CD14-positive monocyte (primary cell): ENCODE measurements around the gene MRPL47. TPM values are rescaled to one million over a fixed set of nuclear protein-coding genes. Genes with fewer than 3 reads are reported as not detected.

Source experiments
- DNase-seq, 3 donors: peaks; one replicate each; pipeline ENCODE4 v3.0.0-alpha.2; 2011 to 2022
- H2AFZ ChIP-seq: 2 replicates; pipeline ENCODE4 v1.6.0; 2012; ENCODE audit warnings: mild to moderate bottlenecking, low read depth, low read length, inconsistent platforms; ENCODE audit not compliant: insufficient read depth, poor library complexity, severe bottlenecking
- H3K27ac ChIP-seq, 2 donors: 1 replicate in 1 of 2; 2 replicates in 1 of 2; pipeline ENCODE4 v1.5.1; 2012 to 2013; ENCODE audit warnings: low read length in 2 of 2, control low read depth in 1 of 2, inconsistent platforms in 1 of 2, low read depth in 1 of 2, mild to moderate bottlenecking in 1 of 2
- H3K27me3 ChIP-seq, 2 donors: one replicate each; pipeline versions ENCODE4 v1.6.0 to v1.6.1; 2011 to 2013; ENCODE audit warnings: low read length in 2 of 2; ENCODE audit not compliant: control insufficient read depth in 2 of 2, insufficient read depth in 2 of 2
- H3K36me3 ChIP-seq, 2 donors: replicated peaks in 1 of 2; 1 replicate in 1 of 2; 2 replicates in 1 of 2; pipeline versions ENCODE4 v1.5.1 to v1.6.1; 2012 to 2013; ENCODE audit warnings: low read length in 2 of 2, control low read depth in 1 of 2, inconsistent platforms in 1 of 2, mild to moderate bottlenecking in 1 of 2; ENCODE audit not compliant: insufficient read depth in 2 of 2, control insufficient read depth in 1 of 2
- H3K4me1 ChIP-seq, 2 donors: 1 replicate in 1 of 2; 2 replicates in 1 of 2; pipeline versions ENCODE4 v1.5.1 to v1.6.1; 2012 to 2013; ENCODE audit warnings: low read length in 2 of 2, control low read depth in 1 of 2, inconsistent platforms in 1 of 2, mild to moderate bottlenecking in 1 of 2, moderate library complexity in 1 of 2; ENCODE audit not compliant: insufficient read depth in 2 of 2, control insufficient read depth in 1 of 2
- H3K4me2 ChIP-seq: replicated peaks from 2 replicates; pipeline ENCODE3; 2012; ENCODE audit warnings: low read length, moderate library complexity, mild to moderate bottlenecking; ENCODE audit not compliant: poor library complexity, severe bottlenecking; ENCODE audit errors: extremely low read depth
- H3K4me3 ChIP-seq, 3 experiments: fragments of 200-600 bp in 1 of 3; sonication (generic) in 1 of 3; replicated peaks in 1 of 3; 1 replicate in 2 of 3; 2 replicates in 1 of 3; pipeline ENCODE4 v1.5.1; 2011 to 2013; ENCODE audit warnings: low read length in 3 of 3, mild to moderate bottlenecking in 3 of 3, control low read depth in 2 of 3, low read depth in 2 of 3, inconsistent platforms in 1 of 3, moderate library complexity in 1 of 3
- H3K79me2 ChIP-seq: 2 replicates; pipeline ENCODE4 v1.6.0; 2012; ENCODE audit warnings: mild to moderate bottlenecking, control low read depth, inconsistent platforms, low read length, moderate library complexity; ENCODE audit not compliant: insufficient read depth
- H3K9ac ChIP-seq: 2 replicates; pipeline ENCODE4 v1.6.0; 2017; ENCODE audit warnings: low read length, mild to moderate bottlenecking; ENCODE audit not compliant: insufficient read depth, poor library complexity, severe bottlenecking
- H3K9me3 ChIP-seq, 2 donors: replicated peaks in 1 of 2; 1 replicate in 1 of 2; 2 replicates in 1 of 2; pipeline versions ENCODE4 v1.5.1 to v1.6.1; 2012 to 2013; ENCODE audit warnings: low read length in 2 of 2, control low read depth in 1 of 2; ENCODE audit not compliant: control insufficient read depth in 1 of 2, insufficient read depth in 1 of 2
- H4K20me1 ChIP-seq: 2 replicates; pipeline ENCODE4 v1.6.0; 2012; ENCODE audit warnings: mild to moderate bottlenecking, low read length, control low read depth, moderate library complexity; ENCODE audit not compliant: insufficient read depth
- H3K27ac Mint-ChIP-seq, 7 donors: one replicate each; pipeline ENCODE4 v1.8.0; 2020; ENCODE audit warnings: mild to moderate bottlenecking in 7 of 7, mixed read lengths in 7 of 7, moderate library complexity in 6 of 7, inconsistent platforms in 2 of 7
- H3K27me3 Mint-ChIP-seq, 3 donors: one replicate each; pipeline ENCODE4 v1.8.0; 2021 to 2022; ENCODE audit warnings: low read depth in 3 of 3, mild to moderate bottlenecking in 3 of 3, mixed read lengths in 3 of 3, moderate library complexity in 3 of 3, inconsistent platforms in 1 of 3
- H3K36me3 Mint-ChIP-seq, 2 donors: one replicate each; pipeline ENCODE4 v1.8.0; 2020; ENCODE audit warnings: mixed read lengths in 2 of 2, inconsistent platforms in 1 of 2, mild to moderate bottlenecking in 1 of 2
- H3K4me1 Mint-ChIP-seq: one replicate; pipeline ENCODE4 v1.8.0; 2020; ENCODE audit warnings: mild to moderate bottlenecking, mixed read lengths
- H3K4me3 Mint-ChIP-seq, 2 donors: one replicate each; pipeline ENCODE4 v1.8.0; 2020; ENCODE audit warnings: mild to moderate bottlenecking in 2 of 2, mixed read lengths in 2 of 2, moderate library complexity in 1 of 2
- H3K9me3 Mint-ChIP-seq, 7 donors: one replicate each; pipeline ENCODE4 v1.8.0; 2020 to 2022; ENCODE audit warnings: mixed read lengths in 7 of 7, mild to moderate bottlenecking in 6 of 7, moderate library complexity in 6 of 7, inconsistent platforms in 2 of 7
- CTCF ChIP-seq: fragments of 200-600 bp; IDR thresholded peaks from one replicate; pipeline ENCODE4 v1.8.0; 2022; ENCODE audit warnings: antibody characterized with exemption, mild to moderate bottlenecking
- WGBS: methylation state at CpG from one replicate; pipeline ENCODE4 v1.1.5; 2013; ENCODE audit warnings: missing lambda C conversion rate; ENCODE audit not compliant: insufficient coverage; 5-methylcytosine and 5-hydroxymethylcytosine counted together
- intact Hi-C, 2 donors: fragments of 100-400 bp; cut with micrococcal nuclease; formaldehyde crosslinking; loops; one replicate each; pipeline versions ENCODE4 v1.15.0 to v1.15.1; 2023
- polyA plus RNA-seq, 3 donors: library from polyadenylated mRNA; depleted of rRNA in 1 of 3; unstranded in 2 of 3; stranded (reverse) in 1 of 3; fragments of 300-500 nt in 2 of 3; fragments of >200 nt in 1 of 3; fragmentation: Illumina TruSeq in 2 of 3; gene quantifications; 1 replicate in 2 of 3; 2 replicates in 1 of 3; pipeline ENCODE4 v1.2.3, GENCODE V29; 2012 to 2021

Gene MRPL47
- polyA plus RNA-seq, 3 donors: 10.3 to 46.4 (median 44.3) TPM

DNA sequence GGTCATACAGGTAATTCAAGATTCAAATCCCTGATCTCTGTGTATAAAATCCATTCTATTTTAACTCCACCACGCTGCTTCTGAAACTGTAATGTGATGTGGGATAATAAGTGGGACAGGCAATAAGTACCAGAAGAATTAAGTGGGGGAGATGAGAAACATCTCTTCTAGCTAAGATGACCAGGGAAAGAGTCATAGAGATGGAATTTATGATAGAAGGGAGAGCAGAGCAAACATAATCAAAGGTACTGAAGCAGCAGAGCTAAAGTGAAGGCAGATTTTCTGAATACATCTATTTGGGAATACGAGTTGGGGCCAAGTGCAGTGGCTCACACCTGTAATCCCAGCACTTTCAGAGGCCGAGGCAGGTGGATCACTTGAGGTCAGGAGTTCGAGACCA, 4.9 kb downstream of the MRPL47 start:
- H3K4me1 Mint-ChIP-seq: peaks cover 11% of the 10 kb centered on the region
- Histone ChIP-seq H4K20me1 (no peaks in the 10 kb centered on the region), H2AFZ (no peak overlapping the region), H3K27ac (no peak overlapping the region), H3K4me3 (no peak overlapping the region), H3K27me3 (no peaks in the 10 kb centered on the region), H3K9me3 (no peaks in the 10 kb centered on the region), H3K4me1 (peaks cover 5 to 13% of the 10 kb centered on the region in 2 donors), H3K36me3 (peaks cover 70 to 76% of the 10 kb centered on the region in 2 donors), H3K4me2 (no peak overlapping the region), H3K9ac (no peak overlapping the region), H3K79me2 (peaks cover 43% of the 10 kb centered on the region)
- no peak overlapping the region for H3K27ac Mint-ChIP-seq
- intact Hi-C loops: no loop called here
- no peak overlapping the region for H3K4me3 Mint-ChIP-seq
- peaks cover 0 to 2% (median 0%) of the 10 kb centered on the region in 3 donors for H3K27me3 Mint-ChIP-seq
- no peak for DNase-seq
- WGBS: 100% methylated on average over 1 of the region's 4 CpGs
- H3K36me3 Mint-ChIP-seq: peaks cover 63 to 67% of the 10 kb centered on the region in 2 donors
- TF ChIP-seq CTCF: no peak
- no peaks in the 10 kb centered on the region for H3K9me3 Mint-ChIP-seq

GRCh38 chr3:179591313-179591712, 13.1 kb downstream of the MRPL47 start:
- no peak for TF ChIP-seq CTCF
- no peak for DNase-seq
- H3K4me3 Mint-ChIP-seq: no peak overlapping the region
- no peaks in the 10 kb centered on the region for H3K9me3 Mint-ChIP-seq
- Histone ChIP-seq H3K4me1 (no peaks in the 10 kb centered on the region), H3K9me3 (no peaks in the 10 kb centered on the region), H2AFZ (no peak overlapping the region), H3K27ac (no peak overlapping the region), H3K27me3 (no peaks in the 10 kb centered on the region), H3K79me2 (peaks cover under 1% of the 10 kb centered on the region), H3K9ac (no peak overlapping the region), H3K36me3 (peaks cover 91 to 100% of the 10 kb centered on the region in 2 donors), H4K20me1 (no peaks in the 10 kb centered on the region), H3K4me3 (no peak overlapping the region), H3K4me2 (no peak overlapping the region)
- no peaks in the 10 kb centered on the region for H3K4me1 Mint-ChIP-seq
- no peak overlapping the region for H3K27ac Mint-ChIP-seq
- no CpG with 5 or more reads among the region's 1 CpG for WGBS
- no peaks in the 10 kb centered on the region for H3K27me3 Mint-ChIP-seq
- H3K36me3 Mint-ChIP-seq: peaks cover 69 to 88% of the 10 kb centered on the region in 2 donors
- intact Hi-C loops: no loop called here
